SK-N-SH treated with all-trans-retinoic acid at 6 μM for 48 hours (cell line): ENCODE data around the gene CTSA.

Experiments
- ISL1 ChIP-seq: fragments of 250-450 bp; sonication (Bioruptor Pico); IDR thresholded peaks from 2 replicates; pipeline ENCODE4 v2.1.2; 2022; ENCODE audit warnings: mild to moderate bottlenecking, moderate library complexity
- OSR1 ChIP-seq: fragments of 250-450 bp; sonication (Bioruptor Pico); IDR thresholded peaks from 2 replicates; pipeline ENCODE4 v1.8.0; 2022; ENCODE audit warnings: moderate library complexity, mild to moderate bottlenecking, inconsistent platforms
- ZFP3 ChIP-seq: fragments of 250-450 bp; sonication (Bioruptor Pico); IDR thresholded peaks from 2 replicates; pipeline ENCODE4 v1.5.0; 2020; ENCODE audit warnings: mild to moderate bottlenecking, moderate library complexity
- ZFP30 ChIP-seq: fragments of 450-650 bp; formaldehyde crosslinking; IDR thresholded peaks from 2 replicates; pipeline ENCODE4 v1.5.0; 2022; ENCODE audit warnings: mild to moderate bottlenecking, moderate library complexity
- ZNF565 ChIP-seq: fragments of 450-650 bp; formaldehyde crosslinking; conservative IDR thresholded peaks from 2 replicates; pipeline ENCODE4 v1.5.0; 2020; ENCODE audit warnings: low read depth, mild to moderate bottlenecking, moderate library complexity
- ZNF8 ChIP-seq: fragments of 450-650 bp; formaldehyde crosslinking; IDR thresholded peaks from 2 replicates; pipeline ENCODE4 v1.5.0; 2020; ENCODE audit warnings: mild to moderate bottlenecking, moderate library complexity
- TF ChIP-seq, protein P1 (sequence below): fragments of 250-450 bp; sonication (Bioruptor Pico); IDR thresholded peaks from 2 replicates; pipeline ENCODE4 v1.8.0; 2020; ENCODE audit warnings: mild to moderate bottlenecking, moderate library complexity, borderline replicate concordance
- TF ChIP-seq, protein P2 (sequence below): fragments of 250-450 bp; sonication (Bioruptor Pico); IDR thresholded peaks from 2 replicates; pipeline ENCODE4 v1.5.1; 2021; ENCODE audit warnings: mild to moderate bottlenecking, moderate library complexity
- TF ChIP-seq, protein P3 (sequence below): fragments of 250-450 bp; sonication (Bioruptor Pico); IDR thresholded peaks from 2 replicates; pipeline ENCODE4 v1.5.1; 2020; ENCODE audit warnings: low read depth, mild to moderate bottlenecking, moderate library complexity

DNA sequence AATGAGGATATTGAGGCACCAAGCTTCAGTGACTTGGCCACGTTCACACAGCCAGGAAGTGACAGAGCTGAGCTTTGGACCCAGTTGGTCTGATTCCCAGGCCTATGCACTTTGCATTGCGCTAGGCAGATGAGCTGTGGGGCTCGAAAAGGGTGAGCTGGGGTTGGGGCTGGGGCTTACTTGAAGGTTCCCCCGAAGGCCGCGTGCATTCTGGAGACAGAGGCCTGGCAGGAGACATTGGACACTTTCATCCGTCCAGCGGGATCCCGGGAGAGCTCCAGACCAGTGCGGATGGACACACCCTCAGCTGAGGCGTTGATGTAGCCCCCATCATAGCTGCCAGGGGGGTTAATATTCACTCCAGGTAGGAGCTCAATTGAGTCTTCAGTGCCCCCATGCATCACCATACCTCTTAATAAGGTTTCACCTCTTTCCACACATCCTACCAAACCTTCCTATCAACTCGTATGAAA, 18.2 kb downstream of the CTSA start:
- TF ChIP-seq ZFP30 (CRISPR knock-in tag) = no peak
- TF ChIP-seq ISL1 = no peak
- TF ChIP-seq, protein P1, sequence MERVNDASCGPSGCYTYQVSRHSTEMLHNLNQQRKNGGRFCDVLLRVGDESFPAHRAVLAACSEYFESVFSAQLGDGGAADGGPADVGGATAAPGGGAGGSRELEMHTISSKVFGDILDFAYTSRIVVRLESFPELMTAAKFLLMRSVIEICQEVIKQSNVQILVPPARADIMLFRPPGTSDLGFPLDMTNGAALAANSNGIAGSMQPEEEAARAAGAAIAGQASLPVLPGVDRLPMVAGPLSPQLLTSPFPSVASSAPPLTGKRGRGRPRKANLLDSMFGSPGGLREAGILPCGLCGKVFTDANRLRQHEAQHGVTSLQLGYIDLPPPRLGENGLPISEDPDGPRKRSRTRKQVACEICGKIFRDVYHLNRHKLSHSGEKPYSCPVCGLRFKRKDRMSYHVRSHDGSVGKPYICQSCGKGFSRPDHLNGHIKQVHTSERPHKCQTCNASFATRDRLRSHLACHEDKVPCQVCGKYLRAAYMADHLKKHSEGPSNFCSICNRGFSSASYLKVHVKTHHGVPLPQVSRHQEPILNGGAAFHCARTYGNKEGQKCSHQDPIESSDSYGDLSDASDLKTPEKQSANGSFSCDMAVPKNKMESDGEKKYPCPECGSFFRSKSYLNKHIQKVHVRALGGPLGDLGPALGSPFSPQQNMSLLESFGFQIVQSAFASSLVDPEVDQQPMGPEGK (CRISPR knock-in tag) = no peak
- no peak for TF ChIP-seq ZNF565 (CRISPR knock-in tag)
- TF ChIP-seq, protein P2, sequence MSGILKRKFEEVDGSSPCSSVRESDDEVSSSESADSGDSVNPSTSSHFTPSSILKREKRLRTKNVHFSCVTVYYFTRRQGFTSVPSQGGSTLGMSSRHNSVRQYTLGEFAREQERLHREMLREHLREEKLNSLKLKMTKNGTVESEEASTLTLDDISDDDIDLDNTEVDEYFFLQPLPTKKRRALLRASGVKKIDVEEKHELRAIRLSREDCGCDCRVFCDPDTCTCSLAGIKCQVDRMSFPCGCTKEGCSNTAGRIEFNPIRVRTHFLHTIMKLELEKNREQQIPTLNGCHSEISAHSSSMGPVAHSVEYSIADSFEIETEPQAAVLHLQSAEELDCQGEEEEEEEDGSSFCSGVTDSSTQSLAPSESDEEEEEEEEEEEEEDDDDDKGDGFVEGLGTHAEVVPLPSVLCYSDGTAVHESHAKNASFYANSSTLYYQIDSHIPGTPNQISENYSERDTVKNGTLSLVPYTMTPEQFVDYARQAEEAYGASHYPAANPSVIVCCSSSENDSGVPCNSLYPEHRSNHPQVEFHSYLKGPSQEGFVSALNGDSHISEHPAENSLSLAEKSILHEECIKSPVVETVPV (CRISPR knock-in tag) = no peak
- TF ChIP-seq ZFP3 (CRISPR knock-in tag) = no peak
- TF ChIP-seq OSR1 (CRISPR knock-in tag) = no peak
- no peak for TF ChIP-seq ZNF8 (CRISPR knock-in tag)
- TF ChIP-seq, protein P3, sequence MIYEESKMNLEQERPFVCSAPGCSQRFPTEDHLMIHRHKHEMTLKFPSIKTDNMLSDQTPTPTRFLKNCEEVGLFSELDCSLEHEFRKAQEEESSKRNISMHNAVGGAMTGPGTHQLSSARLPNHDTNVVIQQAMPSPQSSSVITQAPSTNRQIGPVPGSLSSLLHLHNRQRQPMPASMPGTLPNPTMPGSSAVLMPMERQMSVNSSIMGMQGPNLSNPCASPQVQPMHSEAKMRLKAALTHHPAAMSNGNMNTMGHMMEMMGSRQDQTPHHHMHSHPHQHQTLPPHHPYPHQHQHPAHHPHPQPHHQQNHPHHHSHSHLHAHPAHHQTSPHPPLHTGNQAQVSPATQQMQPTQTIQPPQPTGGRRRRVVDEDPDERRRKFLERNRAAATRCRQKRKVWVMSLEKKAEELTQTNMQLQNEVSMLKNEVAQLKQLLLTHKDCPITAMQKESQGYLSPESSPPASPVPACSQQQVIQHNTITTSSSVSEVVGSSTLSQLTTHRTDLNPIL = no peak
